Measurements from ENCODE around the gene USP48. TPM values are rescaled to one million over a fixed set of nuclear protein-coding genes. Genes with fewer than 3 reads are reported as not detected.

USP48 gene
- total RNA-seq, 4 donors from 2014 or later, result 35.4 to 198 (median 50.7) TPM

- no peaks in the 10 kb centered on the region for H3K27me3 ChIP-seq
- no peak overlapping the region for H3K4me3 ChIP-seq
- no peak for DNase-seq
- no peaks in the 10 kb centered on the region for H3K9me3 ChIP-seq
- no peaks in the 10 kb centered on the region for H3K36me3 ChIP-seq
- no peak overlapping the region for H3K27ac ChIP-seq
- TF ChIP-seq CTCF (IDR thresholded peaks at IDR 0.05) (no peak), POLR2A (IDR thresholded peaks at IDR 0.05) (no peak)
- peaks cover 0 to 6% (median 0%) of the 10 kb centered on the region in 4 donors for H3K4me1 ChIP-seq
Observed at GRCh38 chr1:21644906-21645305, 138.0 kb downstream of the USP48 start.

GRCh38 chr1:21644348-21644747, 138.6 kb downstream of the USP48 start:
- no peaks in the 10 kb centered on the region for H3K9me3 ChIP-seq
- H3K27me3 ChIP-seq, result no peaks in the 10 kb centered on the region
- peaks cover 0 to 11% (median 0%) of the 10 kb centered on the region in 4 donors for H3K4me1 ChIP-seq
- no peaks in the 10 kb centered on the region for H3K36me3 ChIP-seq
- no peak for DNase-seq
- H3K27ac ChIP-seq, result no peak overlapping the region
- H3K4me3 ChIP-seq, result no peak overlapping the region
- TF ChIP-seq POLR2A (IDR thresholded peaks at IDR 0.05), result no peak
- TF ChIP-seq CTCF (IDR thresholded peaks at IDR 0.05), result no peak

- H3K36me3 ChIP-seq, result no peaks in the 10 kb centered on the region
- no peaks in the 10 kb centered on the region for H3K27me3 ChIP-seq
- H3K9me3 ChIP-seq, result no peaks in the 10 kb centered on the region
- H3K27ac ChIP-seq, result no peak overlapping the region
- no peak for DNase-seq
- TF ChIP-seq POLR2A (IDR thresholded peaks at IDR 0.05), result no peak
- TF ChIP-seq CTCF (IDR thresholded peaks at IDR 0.05), result no peak
- peaks cover 0 to 14% (median 0%) of the 10 kb centered on the region in 4 donors for H3K4me1 ChIP-seq
- H3K4me3 ChIP-seq, result no peak overlapping the region
Observed at GRCh38 chr1:21643624-21644023, 139.3 kb downstream of the USP48 start.

- Histone ChIP-seq H3K4me3 (no peak overlapping the region), H3K27me3 (no peaks in the 10 kb centered on the region), H3K36me3 (no peaks in the 10 kb centered on the region), H3K9me3 (no peaks in the 10 kb centered on the region), H3K4me1 (peaks cover 0 to 17% (median 0%) of the 10 kb centered on the region in 4 donors), H3K27ac (no peak overlapping the region)
- TF ChIP-seq CTCF (IDR thresholded peaks at IDR 0.05) (no peak), POLR2A (IDR thresholded peaks at IDR 0.05) (no peak)
- no peak for DNase-seq
Observed at GRCh38 chr1:21641967-21642739, 140.8 kb downstream of the USP48 start.

DNA sequence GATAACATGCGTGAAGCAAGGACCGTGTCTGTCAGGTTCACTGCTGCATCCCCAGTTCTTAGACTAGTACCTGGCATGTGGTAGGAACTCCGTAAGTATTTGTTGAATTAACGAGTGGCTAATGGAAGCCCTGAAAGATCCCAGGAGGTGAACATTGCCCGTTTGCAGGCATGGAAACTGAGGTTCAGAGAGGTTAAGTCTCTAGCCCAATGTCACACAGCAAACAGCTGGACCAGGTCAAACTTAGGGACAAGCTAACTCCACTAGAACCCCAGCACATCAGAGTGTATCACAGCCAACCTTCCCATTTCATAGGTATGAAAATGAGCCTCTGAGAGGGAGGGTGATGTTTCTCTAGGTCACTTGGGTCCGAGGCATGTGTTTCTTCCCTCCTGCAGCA, 141.4 kb downstream of the USP48 start:
- no peak overlapping the region for H3K27ac ChIP-seq
- no peaks in the 10 kb centered on the region for H3K27me3 ChIP-seq
- no peaks in the 10 kb centered on the region for H3K36me3 ChIP-seq
- H3K9me3 ChIP-seq, result no peaks in the 10 kb centered on the region
- TF ChIP-seq POLR2A (IDR thresholded peaks at IDR 0.05) (no peak), CTCF (IDR thresholded peaks at IDR 0.05) (no peak)
- no peak overlapping the region for H3K4me3 ChIP-seq
- peaks cover 0 to 17% (median 0%) of the 10 kb centered on the region in 4 donors for H3K4me1 ChIP-seq
- no peak for DNase-seq

All from Peyer's patch (tissue), 4 donors.